Activated CD4-positive, CD25-positive, alpha-beta regulatory T cell (primary cell): ENCODE results near the gene ZNF777.
"Not testable (repeated sequence)": the region's sequence is repeated elsewhere in the genome, so short reads cannot be mapped to it uniquely, and the experiment has no call there.

ENCODE experiments used
- DNase-seq, 4 experiments: peaks; one replicate each; lab custom pipeline; 2025; lab: John Stamatoyannopoulos, UW

The ZNF777 gene

GRCh38 chr7:149460493-149461277 lies at the start of gene ZNF777:
ZNF777 (minus strand) TSS chr7:149461062; CDS start chr7:149456022, 5,040 bp downstream.
- DNase-seq = peak; percentile 47 to 69 (median 59)

GRCh38 chr7:149510248-149510647 lies 49.4 kb upstream of the ZNF777 start:
- no peak for DNase-seq

- no peak for DNase-seq
These were observed 48.9 kb upstream of the ZNF777 start for GRCh38 chr7:149509774-149510173.

- no peak for DNase-seq
These were observed 44.7 kb upstream of the ZNF777 start for GRCh38 chr7:149505551-149505950.

- DNase-seq = no peak
These were observed 40.8 kb upstream of the ZNF777 start for GRCh38 chr7:149501651-149502050.

- DNase-seq = no peak
These were observed 40.0 kb upstream of the ZNF777 start for GRCh38 chr7:149500910-149501309.

GRCh38 chr7:149500201-149500600 lies 39.3 kb upstream of the ZNF777 start:
- no peak for DNase-seq

GRCh38 chr7:149498811-149499210 lies 37.9 kb upstream of the ZNF777 start:
- no peak for DNase-seq

GRCh38 chr7:149497467-149498261 lies 36.8 kb upstream of the ZNF777 start, which contains the start of gene ZNF746:
ZNF746 (minus strand) TSS chr7:149497809; CDS start chr7:149497536, 273 bp downstream.
- DNase-seq = peak; percentile 50 to 75 (median 63)

GRCh38 chr7:149496642-149497391 lies 36.0 kb upstream of the ZNF777 start:
- peak; percentile 20 to 35 (median 24) for DNase-seq

- DNase-seq = no peak
These were observed 35.2 kb upstream of the ZNF777 start for GRCh38 chr7:149495785-149496641.

GRCh38 chr7:149494738-149495368 lies 34.0 kb upstream of the ZNF777 start:
- DNase-seq = no peak

- DNase-seq = not testable (repeated sequence)
These were observed 33.1 kb upstream of the ZNF777 start for GRCh38 chr7:149493975-149494374.

- DNase-seq = no peak
These were observed 32.5 kb upstream of the ZNF777 start for GRCh38 chr7:149493366-149493765.

GRCh38 chr7:149490083-149490760 lies 29.4 kb upstream of the ZNF777 start:
- DNase-seq = no peak

GRCh38 chr7:149489391-149490024 lies 28.6 kb upstream of the ZNF777 start:
- no peak for DNase-seq

GRCh38 chr7:149479568-149479967 lies 18.7 kb upstream of the ZNF777 start:
- no peak for DNase-seq

GRCh38 chr7:149478754-149479153 lies 17.9 kb upstream of the ZNF777 start:
- DNase-seq = no peak
